ENCODE measurements around the gene RUNX2.

DNA sequence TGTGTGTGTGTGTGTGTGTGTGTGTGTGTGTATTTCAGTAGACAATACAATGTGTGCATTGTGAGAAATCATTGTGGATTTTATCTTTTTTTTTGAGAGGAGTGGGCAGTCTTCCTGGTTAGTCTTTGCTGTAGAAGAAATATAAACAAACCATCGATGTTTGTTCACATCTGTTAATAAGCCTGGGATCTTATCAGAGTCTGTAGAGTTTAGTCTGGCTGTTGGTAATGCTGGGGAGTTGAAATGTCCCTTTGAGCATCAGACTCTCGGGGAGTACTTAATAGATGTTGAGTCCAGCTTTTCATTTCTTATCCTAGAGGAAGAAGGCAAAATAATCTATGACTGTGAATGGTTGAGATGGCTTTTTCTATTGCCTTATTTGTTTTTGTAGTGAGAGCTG is 146.2 kb downstream of the RUNX2 start:
- TF ChIP-seq ZNF764 (CRISPR knock-in tag; IDR thresholded peaks at IDR 0.05; ENCODE audit: low read depth) = no peak
- no peak for TF ChIP-seq ZNF717 (CRISPR knock-in tag; IDR thresholded peaks at IDR 0.05)
- TF ChIP-seq JUN (IDR thresholded peaks at IDR 0.05; ENCODE audit: borderline replicate concordance, low read depth, low read length) = no peak
- TF ChIP-seq JUN (CRISPR knock-in tag; IDR thresholded peaks at IDR 0.05; ENCODE audit: borderline replicate concordance) = no peak
- no peak for TF ChIP-seq POLR2AphosphoS5 (IDR thresholded peaks at IDR 0.05; ENCODE audit: control insufficient read depth, insufficient read depth, low read depth, low read length)
- TF ChIP-seq ZNF347 (CRISPR knock-in tag; IDR thresholded peaks at IDR 0.05; ENCODE audit: low read depth) = no peak

Measured in K562 (cell line).